IMR-90 (cell line): ENCODE data around the gene FAM168A.

Source experiments
- CEBPB ChIP-seq: IDR thresholded peaks from 2 replicates; pipeline ENCODE4 v1.6.1; 2012; ENCODE audit warnings: low read depth, low read length, improper control_type of control experiment
- CHD1 ChIP-seq: IDR thresholded peaks from 2 replicates; pipeline ENCODE4 v1.6.1; 2012; ENCODE audit warnings: low read depth, low read length, improper control_type of control experiment
- CTCF ChIP-seq: conservative IDR thresholded peaks from 2 replicates; pipeline ENCODE4 v1.5.1; 2012; ENCODE audit warnings: mild to moderate bottlenecking, low read depth, low read length, improper control_type of control experiment
- MAFK ChIP-seq: IDR thresholded peaks from 2 replicates; pipeline ENCODE4 v1.6.1; 2012; ENCODE audit warnings: low read depth, low read length, improper control_type of control experiment
- MXI1 ChIP-seq: IDR thresholded peaks from 2 replicates; pipeline ENCODE4 v1.6.1; 2012; ENCODE audit warnings: low read depth, mild to moderate bottlenecking, low read length, moderate library complexity, borderline replicate concordance
- POLR2A ChIP-seq: IDR thresholded peaks from 2 replicates; pipeline ENCODE4 v1.6.1; 2012; ENCODE audit warnings: mild to moderate bottlenecking, low read depth, low read length
- RAD21 ChIP-seq: IDR thresholded peaks from 2 replicates; pipeline ENCODE4 v1.6.1; 2012; ENCODE audit warnings: low read length, improper control_type of control experiment

DNA sequence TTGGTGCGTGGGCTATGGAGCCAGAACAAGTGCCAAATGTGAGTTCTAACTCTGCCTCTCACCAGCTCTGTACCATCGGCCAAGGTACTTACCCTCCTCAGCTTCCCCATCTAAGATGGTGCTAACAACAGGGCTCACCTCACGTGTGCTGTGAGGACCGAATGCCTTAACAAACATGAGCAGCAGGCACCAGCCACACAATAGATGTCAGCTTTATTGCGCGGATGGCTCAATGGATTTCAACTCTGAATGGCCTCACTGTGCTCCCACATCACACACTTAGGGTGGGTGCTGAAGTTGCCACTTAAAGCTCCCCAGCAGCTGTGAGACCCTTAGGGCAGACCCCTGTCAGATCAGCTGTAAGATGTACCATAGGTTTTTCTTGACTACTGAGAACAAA, 197.6 kb downstream of the FAM168A start:
- TF ChIP-seq MXI1 (no peak), CTCF (no peak), MAFK (no peak), RAD21 (no peak), POLR2A (no peak), CHD1 (no peak), CEBPB (no peak)
